ENCODE measurements around the gene COMMD3. TPM values are rescaled to one million over a fixed set of nuclear protein-coding genes. Genes with fewer than 3 reads are reported as not detected.
A peak's percentile ranks its signal among the peaks of the same experiment; 100 is the strongest.

Gene COMMD3
- total RNA-seq, 1 experiment from 2014 or later = 47.7 TPM

DNA sequence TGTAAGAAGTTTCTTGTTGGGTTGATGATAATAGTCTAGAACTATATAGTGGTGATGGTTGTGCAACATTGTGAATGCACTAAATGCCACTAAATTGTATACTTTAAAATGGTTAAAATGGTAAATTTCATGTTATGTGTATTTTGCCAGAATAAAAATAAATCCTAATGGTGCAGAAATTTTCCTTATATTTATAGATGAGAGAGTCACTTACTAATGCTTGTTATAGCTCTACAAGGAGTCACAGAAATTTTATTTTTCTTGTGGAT is 50.2 kb downstream of the COMMD3 start:
- DNase-seq (ENCODE audit: low read depth) = no peak

DNA sequence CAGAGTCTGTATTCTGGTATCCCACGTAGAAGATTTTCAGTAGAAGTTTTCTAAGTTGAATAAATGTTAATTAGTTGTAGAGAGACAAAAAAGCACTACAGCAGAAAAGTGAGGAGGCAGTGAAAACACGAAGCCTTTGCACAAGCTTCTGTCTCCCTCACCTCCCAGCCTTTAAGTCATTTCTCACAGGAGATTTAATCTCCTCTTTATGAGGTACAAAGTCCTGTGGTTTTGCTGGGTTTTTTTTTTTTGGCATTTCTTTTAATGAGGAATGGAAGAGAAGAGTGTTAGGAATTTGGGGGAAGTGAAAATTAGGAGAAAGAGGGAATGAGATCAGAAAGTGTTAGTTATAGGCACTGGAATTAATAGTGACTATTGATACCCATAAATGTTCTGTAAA is 50.6 kb downstream of the COMMD3 start:
- DNase-seq (ENCODE audit: low read depth) = no peak

GRCh38 chr10:22367471-22367870 is 51.3 kb downstream of the COMMD3 start:
- DNase-seq (ENCODE audit: low read depth) = no peak

DNA sequence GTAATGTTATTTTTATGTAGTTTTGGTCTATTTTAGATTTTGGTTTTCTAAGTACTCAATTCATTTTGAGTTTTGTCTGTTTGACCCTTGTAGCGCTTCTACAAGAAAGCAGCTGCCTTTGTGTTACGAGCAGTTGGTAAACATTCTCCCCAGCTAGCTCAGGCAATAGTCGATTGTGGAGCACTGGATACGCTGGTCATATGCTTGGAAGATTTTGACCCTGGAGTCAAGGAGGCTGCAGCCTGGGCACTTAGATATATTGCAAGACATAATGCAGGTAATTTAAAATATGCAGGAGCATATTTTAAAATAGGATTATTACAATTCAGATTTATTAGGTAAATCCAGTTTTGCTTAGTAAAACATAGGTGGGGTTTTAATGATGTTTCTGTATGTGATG is 52.2 kb downstream of the COMMD3 start:
- no peak for DNase-seq (ENCODE audit: low read depth)

- DNase-seq (ENCODE audit: low read depth) = no peak
Observed at GRCh38 chr10:22368981-22369380, 52.8 kb downstream of the COMMD3 start.

- DNase-seq (ENCODE audit: low read depth) = peak; percentile 6
Observed at GRCh38 chr10:22369434-22370072, 53.4 kb downstream of the COMMD3 start.

Other genes starting within 250 kb of the COMMD3 start
- not detected in 2 replicates for gene EBLN1, start 98.4 kb upstream of the COMMD3 start, total RNA-seq (2014; rRNA removed; shearing (Covaris generic))
- 83.7 and 96.8 TPM in 2 replicates for gene BMI1, start 4.7 kb downstream of the COMMD3 start, total RNA-seq (2014; rRNA removed; shearing (Covaris generic))
- gene SPAG6, start 29.1 kb downstream of the COMMD3 start, total RNA-seq (2014; rRNA removed; shearing (Covaris generic)) = 0.74 TPM in 1 of 2 replicates, not detected in the other